Transverse colon (tissue), 4 donors: ENCODE data around the gene TBX10.

Experiments used
- EP300 ChIP-seq: sonication (generic); formaldehyde crosslinking; IDR thresholded peaks from one replicate; pipeline ENCODE4 v1.6.1; 2017; ENCODE audit warnings: antibody characterized with exemption, low read depth
- POLR2A ChIP-seq: fragments of 450-650 bp; IDR thresholded peaks from one replicate; pipeline ENCODE4 v1.6.1; 2016; ENCODE audit warnings: antibody characterized with exemption, mild to moderate bottlenecking, moderate library complexity
- POLR2AphosphoS5 ChIP-seq, 3 donors: sonication (generic); formaldehyde crosslinking; IDR thresholded peaks; one replicate each; pipeline ENCODE4 v1.6.1; 2016; ENCODE audit warnings: antibody characterized with exemption in 3 of 3
- TF ChIP-seq, protein P1 (sequence below), 5 experiments: fragments of 200-600 bp in 3 of 5; fragments of 450-650 bp in 2 of 5; sonication (generic) in 3 of 5; IDR thresholded peaks; 1 replicate in 2 of 5; 2 replicates in 3 of 5; pipeline ENCODE4 v1.5.1; 2016 to 2017; ENCODE audit warnings: antibody characterized with exemption in 5 of 5, inconsistent platforms in 3 of 5, mild to moderate bottlenecking in 2 of 5, moderate library complexity in 1 of 5

GRCh38 chr11:67662835-67663531 lies 23.4 kb upstream of the TBX10 start:
- no peak for TF ChIP-seq POLR2A
- TF ChIP-seq EP300 = no peak
- TF ChIP-seq, protein P1, sequence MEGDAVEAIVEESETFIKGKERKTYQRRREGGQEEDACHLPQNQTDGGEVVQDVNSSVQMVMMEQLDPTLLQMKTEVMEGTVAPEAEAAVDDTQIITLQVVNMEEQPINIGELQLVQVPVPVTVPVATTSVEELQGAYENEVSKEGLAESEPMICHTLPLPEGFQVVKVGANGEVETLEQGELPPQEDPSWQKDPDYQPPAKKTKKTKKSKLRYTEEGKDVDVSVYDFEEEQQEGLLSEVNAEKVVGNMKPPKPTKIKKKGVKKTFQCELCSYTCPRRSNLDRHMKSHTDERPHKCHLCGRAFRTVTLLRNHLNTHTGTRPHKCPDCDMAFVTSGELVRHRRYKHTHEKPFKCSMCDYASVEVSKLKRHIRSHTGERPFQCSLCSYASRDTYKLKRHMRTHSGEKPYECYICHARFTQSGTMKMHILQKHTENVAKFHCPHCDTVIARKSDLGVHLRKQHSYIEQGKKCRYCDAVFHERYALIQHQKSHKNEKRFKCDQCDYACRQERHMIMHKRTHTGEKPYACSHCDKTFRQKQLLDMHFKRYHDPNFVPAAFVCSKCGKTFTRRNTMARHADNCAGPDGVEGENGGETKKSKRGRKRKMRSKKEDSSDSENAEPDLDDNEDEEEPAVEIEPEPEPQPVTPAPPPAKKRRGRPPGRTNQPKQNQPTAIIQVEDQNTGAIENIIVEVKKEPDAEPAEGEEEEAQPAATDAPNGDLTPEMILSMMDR (IDR thresholded peaks at IDR 0.05) = no peak
- no peak for TF ChIP-seq POLR2AphosphoS5 (IDR thresholded peaks at IDR 0.05)
